Adrenal gland (tissue), 5 donors: ENCODE data around the gene SNAPC3.

Experiments used
- POLR2A ChIP-seq, 2 donors: fragments of 450-650 bp; IDR thresholded peaks; one replicate each; pipeline ENCODE4 v1.6.1; 2017; ENCODE audit warnings: antibody characterized with exemption in 2 of 2, mild to moderate bottlenecking in 2 of 2, moderate library complexity in 1 of 2
- TF ChIP-seq, protein P1 (sequence below), 6 experiments: fragments of 450-650 bp in 4 of 6; fragments of 200-600 bp in 2 of 6; sonication (generic) in 1 of 6; IDR thresholded peaks; 1 replicate in 5 of 6; 2 replicates in 1 of 6; pipeline versions ENCODE4 v1.5.1 to v1.8.0; 2016 to 2021; ENCODE audit warnings: antibody characterized with exemption in 6 of 6, mild to moderate bottlenecking in 2 of 6, moderate library complexity in 1 of 6
- donor health status: DM: no; HTN: no; CAD: no.

DNA sequence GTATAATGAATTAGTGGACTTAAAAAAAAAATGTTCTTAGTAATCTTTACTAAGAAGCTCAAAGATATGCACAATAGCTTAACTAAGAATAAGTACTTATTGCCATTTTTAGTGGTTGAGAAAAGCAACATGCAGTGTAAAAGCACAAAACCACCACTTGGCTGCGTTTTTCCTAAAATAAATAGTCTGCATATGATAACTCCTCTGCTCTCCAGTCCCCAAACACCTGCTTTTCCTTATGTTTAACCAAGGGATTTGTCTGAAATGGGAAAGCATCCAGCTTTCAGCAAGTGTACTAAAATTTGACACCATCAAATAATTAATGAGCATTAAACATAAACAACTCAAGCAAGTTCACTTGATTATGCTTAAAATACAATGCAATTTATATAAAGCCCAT lies 46.7 kb downstream of the SNAPC3 start:
- TF ChIP-seq, protein P1, sequence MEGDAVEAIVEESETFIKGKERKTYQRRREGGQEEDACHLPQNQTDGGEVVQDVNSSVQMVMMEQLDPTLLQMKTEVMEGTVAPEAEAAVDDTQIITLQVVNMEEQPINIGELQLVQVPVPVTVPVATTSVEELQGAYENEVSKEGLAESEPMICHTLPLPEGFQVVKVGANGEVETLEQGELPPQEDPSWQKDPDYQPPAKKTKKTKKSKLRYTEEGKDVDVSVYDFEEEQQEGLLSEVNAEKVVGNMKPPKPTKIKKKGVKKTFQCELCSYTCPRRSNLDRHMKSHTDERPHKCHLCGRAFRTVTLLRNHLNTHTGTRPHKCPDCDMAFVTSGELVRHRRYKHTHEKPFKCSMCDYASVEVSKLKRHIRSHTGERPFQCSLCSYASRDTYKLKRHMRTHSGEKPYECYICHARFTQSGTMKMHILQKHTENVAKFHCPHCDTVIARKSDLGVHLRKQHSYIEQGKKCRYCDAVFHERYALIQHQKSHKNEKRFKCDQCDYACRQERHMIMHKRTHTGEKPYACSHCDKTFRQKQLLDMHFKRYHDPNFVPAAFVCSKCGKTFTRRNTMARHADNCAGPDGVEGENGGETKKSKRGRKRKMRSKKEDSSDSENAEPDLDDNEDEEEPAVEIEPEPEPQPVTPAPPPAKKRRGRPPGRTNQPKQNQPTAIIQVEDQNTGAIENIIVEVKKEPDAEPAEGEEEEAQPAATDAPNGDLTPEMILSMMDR (IDR thresholded peaks at IDR 0.05) = no peak
- no peak for TF ChIP-seq POLR2A (IDR thresholded peaks at IDR 0.05)
